EL (cell line): ENCODE measurements around the gene SPG11.

ENCODE experiments used
- DNase-seq: peaks from one replicate; pipeline ENCODE4 v3.0.0-alpha.2; 2016

Gene SPG11

DNA sequence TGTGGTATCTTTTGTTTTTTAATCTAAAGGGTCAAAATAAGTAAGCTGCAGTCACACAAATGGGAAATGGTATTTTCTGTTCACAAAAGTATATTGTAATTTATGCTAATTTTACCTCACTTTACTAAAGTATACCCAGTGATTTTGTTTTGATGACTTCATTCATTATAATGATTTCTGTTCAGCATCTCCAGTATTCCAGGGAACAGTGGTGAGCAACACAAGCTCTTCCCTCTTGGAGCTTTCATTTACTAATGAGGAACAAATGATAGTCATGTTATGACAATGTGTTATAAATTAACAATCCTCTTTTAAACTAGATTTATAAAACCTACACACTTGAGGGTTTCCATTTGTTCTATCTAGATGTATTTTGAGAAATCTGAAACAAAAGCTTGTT lies 147.0 kb downstream of the SPG11 start:
- no peak for DNase-seq
